Measurements from ENCODE around the gene CAMK1G.

DNA sequence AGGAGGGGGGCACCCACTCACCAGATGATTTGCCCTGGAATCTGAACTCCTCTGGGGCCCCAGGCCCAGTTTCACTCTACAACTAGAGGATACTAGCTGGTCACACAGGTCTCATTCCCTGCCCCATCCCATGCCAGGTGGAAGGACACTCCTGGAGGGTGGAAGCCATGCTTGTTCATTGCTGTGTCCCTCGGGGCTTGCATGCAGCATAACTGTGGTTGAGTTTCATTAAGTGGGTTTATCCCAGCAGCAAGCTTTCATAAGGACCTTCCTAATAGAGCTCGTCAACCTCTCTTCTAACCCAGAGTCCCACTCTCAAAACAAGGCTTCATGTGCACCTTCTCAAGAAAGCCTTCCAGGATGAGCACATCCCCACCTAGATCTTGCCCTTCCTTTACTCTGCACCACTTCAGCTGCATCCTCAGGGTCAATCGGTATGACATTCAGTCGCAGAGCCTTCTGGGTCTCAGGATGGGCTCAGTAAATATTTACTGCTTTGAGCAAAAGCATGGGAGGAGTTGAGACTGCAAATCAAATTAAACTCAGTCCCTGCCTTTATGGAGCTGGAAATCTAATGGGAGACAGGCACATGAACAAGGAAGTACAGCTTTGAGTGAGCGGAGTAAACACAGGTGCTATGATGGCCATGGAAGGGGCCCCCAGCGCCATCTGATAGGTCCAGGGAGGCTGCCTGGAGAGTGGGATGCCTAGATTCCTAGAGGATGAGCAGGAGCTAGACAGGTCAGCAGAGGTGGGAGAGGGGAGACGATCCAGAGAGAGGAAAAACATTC, 36.4 kb downstream of the CAMK1G start:
- TF ChIP-seq, protein P1, sequence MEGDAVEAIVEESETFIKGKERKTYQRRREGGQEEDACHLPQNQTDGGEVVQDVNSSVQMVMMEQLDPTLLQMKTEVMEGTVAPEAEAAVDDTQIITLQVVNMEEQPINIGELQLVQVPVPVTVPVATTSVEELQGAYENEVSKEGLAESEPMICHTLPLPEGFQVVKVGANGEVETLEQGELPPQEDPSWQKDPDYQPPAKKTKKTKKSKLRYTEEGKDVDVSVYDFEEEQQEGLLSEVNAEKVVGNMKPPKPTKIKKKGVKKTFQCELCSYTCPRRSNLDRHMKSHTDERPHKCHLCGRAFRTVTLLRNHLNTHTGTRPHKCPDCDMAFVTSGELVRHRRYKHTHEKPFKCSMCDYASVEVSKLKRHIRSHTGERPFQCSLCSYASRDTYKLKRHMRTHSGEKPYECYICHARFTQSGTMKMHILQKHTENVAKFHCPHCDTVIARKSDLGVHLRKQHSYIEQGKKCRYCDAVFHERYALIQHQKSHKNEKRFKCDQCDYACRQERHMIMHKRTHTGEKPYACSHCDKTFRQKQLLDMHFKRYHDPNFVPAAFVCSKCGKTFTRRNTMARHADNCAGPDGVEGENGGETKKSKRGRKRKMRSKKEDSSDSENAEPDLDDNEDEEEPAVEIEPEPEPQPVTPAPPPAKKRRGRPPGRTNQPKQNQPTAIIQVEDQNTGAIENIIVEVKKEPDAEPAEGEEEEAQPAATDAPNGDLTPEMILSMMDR (IDR thresholded peaks at IDR 0.05), result no peak
- TF ChIP-seq, protein P2, sequence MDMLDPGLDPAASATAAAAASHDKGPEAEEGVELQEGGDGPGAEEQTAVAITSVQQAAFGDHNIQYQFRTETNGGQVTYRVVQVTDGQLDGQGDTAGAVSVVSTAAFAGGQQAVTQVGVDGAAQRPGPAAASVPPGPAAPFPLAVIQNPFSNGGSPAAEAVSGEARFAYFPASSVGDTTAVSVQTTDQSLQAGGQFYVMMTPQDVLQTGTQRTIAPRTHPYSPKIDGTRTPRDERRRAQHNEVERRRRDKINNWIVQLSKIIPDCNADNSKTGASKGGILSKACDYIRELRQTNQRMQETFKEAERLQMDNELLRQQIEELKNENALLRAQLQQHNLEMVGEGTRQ (IDR thresholded peaks at IDR 0.05; ENCODE audit: borderline replicate concordance, low read depth, low read length), result no peak
- TF ChIP-seq USF1 (IDR thresholded peaks at IDR 0.05; ENCODE audit: borderline replicate concordance, low read depth) (no peak), EP300 (IDR thresholded peaks at IDR 0.05; ENCODE audit: borderline replicate concordance in 1 of 2, low read depth in 1 of 2, low read length in 1 of 2) (no peak), RAD21 (IDR thresholded peaks at IDR 0.05; ENCODE audit: low read length) (no peak), TAF1 (IDR thresholded peaks at IDR 0.05; ENCODE audit: borderline replicate concordance, low read depth, low read length) (no peak), RFX5 (IDR thresholded peaks at IDR 0.05; ENCODE audit: low read length) (no peak), REST (IDR thresholded peaks at IDR 0.05; ENCODE audit: low read depth, low read length) (no peak), POLR2AphosphoS5 (IDR thresholded peaks at IDR 0.05; ENCODE audit: low read depth, low read length) (no peak), GATA2 (CRISPR knock-in tag; IDR thresholded peaks at IDR 0.05) (no peak), MAX (IDR thresholded peaks at IDR 0.05; ENCODE audit: low read depth) (no peak), CHD2 (IDR thresholded peaks at IDR 0.05; ENCODE audit: low read length, partially characterized antibody) (no peak)

Measured in SK-N-SH (cell line).